ENCODE data around the gene IL1RAP. TPM values are rescaled to one million over a fixed set of nuclear protein-coding genes. Genes with fewer than 3 reads are reported as not detected.

The IL1RAP gene
- total RNA-seq, 4 donors from 2014 or later = 3.4 to 6.9 (median 4.9) TPM

GRCh38 chr3:190619761-190620160 lies 105.9 kb downstream of the IL1RAP start:
- Histone ChIP-seq H3K4me3 (no peak overlapping the region), H3K4me1 (no peaks in the 10 kb centered on the region), H3K9me3 (no peaks in the 10 kb centered on the region), H3K27me3 (no peaks in the 10 kb centered on the region), H3K27ac (no peak overlapping the region), H3K36me3 (no peaks in the 10 kb centered on the region)
- TF ChIP-seq, protein P1, sequence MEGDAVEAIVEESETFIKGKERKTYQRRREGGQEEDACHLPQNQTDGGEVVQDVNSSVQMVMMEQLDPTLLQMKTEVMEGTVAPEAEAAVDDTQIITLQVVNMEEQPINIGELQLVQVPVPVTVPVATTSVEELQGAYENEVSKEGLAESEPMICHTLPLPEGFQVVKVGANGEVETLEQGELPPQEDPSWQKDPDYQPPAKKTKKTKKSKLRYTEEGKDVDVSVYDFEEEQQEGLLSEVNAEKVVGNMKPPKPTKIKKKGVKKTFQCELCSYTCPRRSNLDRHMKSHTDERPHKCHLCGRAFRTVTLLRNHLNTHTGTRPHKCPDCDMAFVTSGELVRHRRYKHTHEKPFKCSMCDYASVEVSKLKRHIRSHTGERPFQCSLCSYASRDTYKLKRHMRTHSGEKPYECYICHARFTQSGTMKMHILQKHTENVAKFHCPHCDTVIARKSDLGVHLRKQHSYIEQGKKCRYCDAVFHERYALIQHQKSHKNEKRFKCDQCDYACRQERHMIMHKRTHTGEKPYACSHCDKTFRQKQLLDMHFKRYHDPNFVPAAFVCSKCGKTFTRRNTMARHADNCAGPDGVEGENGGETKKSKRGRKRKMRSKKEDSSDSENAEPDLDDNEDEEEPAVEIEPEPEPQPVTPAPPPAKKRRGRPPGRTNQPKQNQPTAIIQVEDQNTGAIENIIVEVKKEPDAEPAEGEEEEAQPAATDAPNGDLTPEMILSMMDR (IDR thresholded peaks at IDR 0.05) = no peak
- TF ChIP-seq POLR2A (IDR thresholded peaks at IDR 0.05) = no peak
- no peak for DNase-seq

DNA sequence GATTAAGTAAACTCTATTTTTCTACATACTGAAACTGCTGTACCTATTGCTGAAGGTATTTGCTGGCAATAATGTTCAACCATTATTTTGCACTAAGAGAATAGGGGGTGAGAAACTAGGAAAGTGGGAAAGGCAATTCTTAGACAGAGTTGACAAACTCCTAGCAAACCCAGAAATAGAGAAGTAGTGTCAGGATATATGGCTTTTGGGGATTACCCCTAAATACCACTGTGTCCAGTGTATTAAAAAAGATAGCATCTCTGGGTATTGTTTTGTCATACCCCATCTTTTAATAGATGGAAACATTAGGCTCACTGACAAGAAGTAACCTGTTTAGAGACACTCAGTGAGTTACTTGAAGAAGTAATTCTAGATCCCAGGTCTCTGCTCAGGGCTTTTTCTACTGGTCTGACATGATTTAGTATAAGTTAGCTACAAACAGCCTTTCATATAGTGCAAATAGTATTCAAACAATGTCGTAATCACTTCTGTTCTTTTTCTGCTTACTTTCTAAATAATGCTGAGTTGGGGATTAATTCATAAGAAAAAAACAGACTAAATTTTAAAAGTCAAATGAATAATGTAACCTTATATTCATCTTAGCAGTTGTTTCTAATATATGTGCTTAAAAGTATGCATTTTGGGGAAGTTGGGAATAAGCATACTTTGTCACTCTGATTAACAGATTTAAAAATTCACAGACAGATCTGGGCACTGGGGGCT lies 107.2 kb downstream of the IL1RAP start:
- H3K27ac ChIP-seq = no peak overlapping the region
- DNase-seq = no peak
- no peaks in the 10 kb centered on the region for H3K4me1 ChIP-seq
- no peaks in the 10 kb centered on the region for H3K27me3 ChIP-seq
- no peak overlapping the region for H3K4me3 ChIP-seq
- no peaks in the 10 kb centered on the region for H3K36me3 ChIP-seq
- H3K9me3 ChIP-seq = no peaks in the 10 kb centered on the region
- no peak for TF ChIP-seq POLR2A (IDR thresholded peaks at IDR 0.05)
- TF ChIP-seq, protein P1 (IDR thresholded peaks at IDR 0.05) = no peak

GRCh38 chr3:190621927-190622326 lies 108.0 kb downstream of the IL1RAP start:
- H3K27ac ChIP-seq = no peak overlapping the region
- H3K36me3 ChIP-seq = no peaks in the 10 kb centered on the region
- no peaks in the 10 kb centered on the region for H3K4me1 ChIP-seq
- H3K9me3 ChIP-seq = no peaks in the 10 kb centered on the region
- H3K27me3 ChIP-seq = no peaks in the 10 kb centered on the region
- TF ChIP-seq POLR2A (IDR thresholded peaks at IDR 0.05) = no peak
- TF ChIP-seq, protein P1 (IDR thresholded peaks at IDR 0.05) = no peak
- no peak for DNase-seq
- no peak overlapping the region for H3K4me3 ChIP-seq

- no peaks in the 10 kb centered on the region for H3K4me1 ChIP-seq
- H3K27me3 ChIP-seq = no peaks in the 10 kb centered on the region
- no peak overlapping the region for H3K4me3 ChIP-seq
- H3K36me3 ChIP-seq = no peaks in the 10 kb centered on the region
- TF ChIP-seq, protein P1 (IDR thresholded peaks at IDR 0.05) = no peak
- no peak for TF ChIP-seq POLR2A (IDR thresholded peaks at IDR 0.05)
- no peak overlapping the region for H3K27ac ChIP-seq
- DNase-seq = no peak
- H3K9me3 ChIP-seq = no peaks in the 10 kb centered on the region
These were observed 110.4 kb downstream of the IL1RAP start for GRCh38 chr3:190624282-190624681.

GRCh38 chr3:190626951-190627620 lies 113.2 kb downstream of the IL1RAP start:
- Histone ChIP-seq H3K36me3 (no peaks in the 10 kb centered on the region), H3K27ac (no peak overlapping the region), H3K9me3 (no peaks in the 10 kb centered on the region), H3K27me3 (no peaks in the 10 kb centered on the region), H3K4me1 (no peaks in the 10 kb centered on the region), H3K4me3 (no peak overlapping the region)
- no peak for TF ChIP-seq POLR2A (IDR thresholded peaks at IDR 0.05)
- TF ChIP-seq, protein P1 (IDR thresholded peaks at IDR 0.05) = no peak
- DNase-seq = no peak
